CD4-positive, alpha-beta memory T cell (primary cell): ENCODE data around the gene RALA. TPM values are rescaled to one million over a fixed set of nuclear protein-coding genes. Genes with fewer than 3 reads are reported as not detected.

Source experiments
- CTCF ChIA-PET: fragments of 350-600 bp; sonication (Branson Sonifier 250); formaldehyde crosslinking; loops from one replicate; lab custom pipeline; 2021; ENCODE audit warnings: inconsistent platforms; ENCODE audit not compliant: partially characterized antibody; lab: Charles Lee
- POLR2A ChIA-PET: fragments of 350-600 bp; sonication (Branson Sonifier 250); formaldehyde crosslinking; loops from one replicate; lab custom pipeline; 2021; ENCODE audit not compliant: partially characterized antibody; lab: Charles Lee
- DNase-seq, 5 donors: peaks; one replicate each; pipeline versions ENCODE4 v3.0.0 to v3.0.0-alpha.2; 2020 to 2022; ENCODE audit warnings: mixed read lengths in 1 of 5
- H3K27ac ChIP-seq: one replicate; pipeline ENCODE4 v1.7.0; 2013; ENCODE audit warnings: low read depth, low read length
- H3K27me3 ChIP-seq: 2 replicates; pipeline ENCODE4 v1.7.0; 2013; ENCODE audit warnings: mild to moderate bottlenecking, low read length, moderate library complexity; ENCODE audit not compliant: insufficient read depth
- H3K36me3 ChIP-seq: 2 replicates; pipeline ENCODE4 v1.7.0; 2013; ENCODE audit warnings: mild to moderate bottlenecking, low read length, moderate library complexity; ENCODE audit not compliant: insufficient read depth
- H3K4me1 ChIP-seq: 2 replicates; pipeline ENCODE4 v1.7.0; 2013; ENCODE audit warnings: mild to moderate bottlenecking, low read length, moderate library complexity; ENCODE audit not compliant: insufficient read depth
- H3K4me3 ChIP-seq, 2 donors: one replicate each; pipeline ENCODE4 v1.7.0; 2013; ENCODE audit warnings: low read length in 2 of 2, mild to moderate bottlenecking in 1 of 2
- H3K9me3 ChIP-seq, 2 donors: one replicate each; pipeline ENCODE4 v1.7.0; 2013; ENCODE audit warnings: low read length in 2 of 2, control low read depth in 1 of 2; ENCODE audit not compliant: control insufficient read depth in 1 of 2
- H3K27ac Mint-ChIP-seq, 7 donors: one replicate each; pipeline ENCODE4 v1.8.0; 2020 to 2021; ENCODE audit warnings: mixed read lengths in 7 of 7, mild to moderate bottlenecking in 6 of 7, inconsistent platforms in 3 of 7, moderate library complexity in 3 of 7
- H3K27me3 Mint-ChIP-seq, 2 donors: one replicate each; pipeline ENCODE4 v1.8.0; 2020 to 2021; ENCODE audit warnings: mixed read lengths in 2 of 2
- H3K36me3 Mint-ChIP-seq, 2 donors: one replicate each; pipeline ENCODE4 v1.8.0; 2020 to 2021; ENCODE audit warnings: mixed read lengths in 2 of 2, inconsistent platforms in 1 of 2, mild to moderate bottlenecking in 1 of 2
- H3K4me1 Mint-ChIP-seq, 4 donors: one replicate each; pipeline ENCODE4 v1.8.0; 2020 to 2021; ENCODE audit warnings: mixed read lengths in 4 of 4, mild to moderate bottlenecking in 1 of 4
- H3K4me3 Mint-ChIP-seq, 8 donors: one replicate each; pipeline ENCODE4 v1.8.0; 2020 to 2021; ENCODE audit warnings: mixed read lengths in 8 of 8, mild to moderate bottlenecking in 7 of 8, moderate library complexity in 6 of 8, inconsistent platforms in 3 of 8
- H3K9me3 Mint-ChIP-seq, 8 donors: one replicate each; pipeline ENCODE4 v1.8.0; 2020 to 2021; ENCODE audit warnings: mixed read lengths in 8 of 8, mild to moderate bottlenecking in 5 of 8, inconsistent platforms in 3 of 8, moderate library complexity in 1 of 8
- intact Hi-C: fragments of 100-400 bp; cut with micrococcal nuclease; formaldehyde crosslinking; loops from one replicate; pipeline ENCODE4 v1.15.1; 2023
- polyA plus RNA-seq, 2 donors: library from polyadenylated mRNA; unstranded; fragments of 300-500 nt; fragmentation: Illumina TruSeq; gene quantifications; one replicate each; pipeline ENCODE4 v1.2.3, GENCODE V29; 2021
- total RNA-seq, 2 experiments: library from RNA; stranded (reverse); gene quantifications; one replicate each; pipeline ENCODE4 v1.2.3, GENCODE V29; 2021

Gene RALA
- total and polyA plus RNA-seq, 4 experiments from 2014 or later = 31.6 to 50.5 (median 47.0) TPM

DNA sequence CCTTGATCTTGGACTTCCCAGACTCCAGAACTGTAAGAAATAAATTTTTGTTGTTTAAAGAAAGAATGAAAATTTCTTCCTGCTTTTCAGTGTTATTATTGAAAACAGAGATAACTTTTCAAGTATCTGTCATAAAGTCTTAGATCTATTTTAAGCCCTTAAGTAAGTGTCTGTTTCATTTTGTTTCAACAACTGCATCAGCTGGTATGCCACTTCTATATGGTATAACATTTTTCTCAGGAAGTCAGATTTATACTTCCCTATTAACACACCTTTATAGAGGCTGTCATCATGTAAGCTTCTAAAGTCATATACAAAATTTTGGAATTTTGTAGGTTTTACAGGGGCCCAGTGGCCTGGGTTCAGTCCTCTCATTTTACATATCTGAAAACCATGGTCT lies 24.4 kb downstream of the RALA start:
- peaks cover 22 to 56% (median 32%) of the 10 kb centered on the region in 4 donors for H3K4me1 Mint-ChIP-seq
- H3K4me3 Mint-ChIP-seq = no peak overlapping the region
- no peaks in the 10 kb centered on the region for H3K9me3 Mint-ChIP-seq
- H3K27ac ChIP-seq = no peak overlapping the region
- H3K4me3 ChIP-seq = no peak overlapping the region
- no peaks in the 10 kb centered on the region for H3K27me3 ChIP-seq
- H3K27ac Mint-ChIP-seq = no peak overlapping the region
- ChIA-PET POLR2A (no interaction called here), CTCF (interaction anchor here (0.6 to 2.0 kb wide), 3 partner anchors 67 to 405 kb away, joined by 3 to 8 read pairs (median 3); no protein-coding TSS in a partner anchor)
- no peaks in the 10 kb centered on the region for H3K9me3 ChIP-seq
- H3K36me3 Mint-ChIP-seq = peaks cover 14 to 20% of the 10 kb centered on the region in 2 donors
- intact Hi-C loops = no loop called here
- no peak for DNase-seq
- H3K27me3 Mint-ChIP-seq = no peaks in the 10 kb centered on the region
- no peaks in the 10 kb centered on the region for H3K4me1 ChIP-seq
- no peaks in the 10 kb centered on the region for H3K36me3 ChIP-seq

DNA sequence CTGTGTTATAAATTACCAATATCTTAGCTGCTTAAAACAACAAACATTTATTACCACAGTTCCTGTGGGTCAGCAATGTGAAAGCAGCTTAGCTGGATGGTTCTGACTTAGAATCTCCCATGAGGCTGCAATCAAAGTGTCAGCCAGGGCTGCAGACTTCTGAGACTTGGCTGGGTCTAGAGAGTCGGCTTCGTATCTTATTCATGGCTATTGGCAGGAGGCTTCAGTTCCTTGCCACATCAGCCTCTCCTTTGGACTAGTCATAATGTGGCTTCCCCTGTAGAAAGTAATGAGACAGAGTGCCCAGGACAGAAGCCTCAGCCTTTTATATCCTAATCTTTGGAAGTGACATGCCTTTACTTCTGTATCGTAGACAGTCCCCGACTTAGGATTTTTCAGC lies 27.3 kb downstream of the RALA start:
- DNase-seq = no peak
- Mint-ChIP-seq H3K27ac (no peak overlapping the region), H3K36me3 (peaks cover 18 to 34% of the 10 kb centered on the region in 2 donors), H3K27me3 (no peaks in the 10 kb centered on the region), H3K9me3 (peaks cover 0 to 6% (median 0%) of the 10 kb centered on the region in 8 donors), H3K4me3 (no peak overlapping the region), H3K4me1 (peaks cover 15 to 41% (median 25%) of the 10 kb centered on the region in 4 donors)
- Histone ChIP-seq H3K36me3 (no peaks in the 10 kb centered on the region), H3K9me3 (no peaks in the 10 kb centered on the region), H3K27ac (no peak overlapping the region), H3K4me3 (no peak overlapping the region), H3K27me3 (no peaks in the 10 kb centered on the region), H3K4me1 (no peaks in the 10 kb centered on the region)
- ChIA-PET CTCF (interaction anchor here (0.6 kb wide), 1 partner anchor 347 kb away, joined by 4 read pairs; no protein-coding TSS in a partner anchor), POLR2A (interaction anchor here (0.8 kb wide), 1 partner anchor 24 kb away, joined by 3 read pairs; no protein-coding TSS in a partner anchor)
- intact Hi-C loops = no loop called here

DNA sequence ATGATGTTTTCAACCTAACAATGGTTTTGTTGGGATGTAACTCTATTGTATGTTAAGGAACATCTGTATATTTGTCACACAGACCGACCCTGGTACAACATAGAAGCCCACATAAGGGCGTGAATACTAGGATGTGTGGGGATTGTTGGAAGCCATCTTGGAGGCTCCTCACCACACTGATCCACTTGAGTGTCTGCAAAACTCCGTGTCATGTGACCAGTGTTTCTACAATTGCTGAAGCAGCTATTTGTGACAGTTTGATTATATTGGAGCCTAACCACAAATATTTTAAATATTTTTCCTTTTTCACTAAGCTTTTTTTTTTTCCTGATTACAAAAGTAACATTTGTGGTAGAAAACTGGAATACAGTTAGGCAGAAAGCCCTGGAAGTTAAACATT lies 27.9 kb downstream of the RALA start:
- Mint-ChIP-seq H3K27me3 (no peaks in the 10 kb centered on the region), H3K27ac (no peak overlapping the region), H3K36me3 (peaks cover 18 to 34% of the 10 kb centered on the region in 2 donors), H3K4me3 (no peak overlapping the region), H3K4me1 (peaks cover 16 to 36% (median 28%) of the 10 kb centered on the region in 4 donors), H3K9me3 (peaks cover 0 to 6% (median 0%) of the 10 kb centered on the region in 8 donors)
- Histone ChIP-seq H3K4me1 (no peaks in the 10 kb centered on the region), H3K27ac (no peak overlapping the region), H3K36me3 (no peaks in the 10 kb centered on the region), H3K9me3 (no peaks in the 10 kb centered on the region), H3K4me3 (no peak overlapping the region), H3K27me3 (no peaks in the 10 kb centered on the region)
- CTCF ChIA-PET = no interaction called here
- intact Hi-C loops = no loop called here
- POLR2A ChIA-PET = interaction anchor here (0.8 kb wide), 1 partner anchor 25 kb away, joined by 3 read pairs; no protein-coding TSS in a partner anchor
- no peak for DNase-seq

- no peak overlapping the region for H3K4me3 ChIP-seq
- CTCF ChIA-PET = no interaction called here
- POLR2A ChIA-PET = no interaction called here
- no peaks in the 10 kb centered on the region for H3K4me1 ChIP-seq
- peaks cover 22 to 31% of the 10 kb centered on the region in 2 donors for H3K36me3 Mint-ChIP-seq
- DNase-seq = no peak
- H3K36me3 ChIP-seq = no peaks in the 10 kb centered on the region
- peaks cover 11 to 23% (median 16%) of the 10 kb centered on the region in 4 donors for H3K4me1 Mint-ChIP-seq
- H3K27ac ChIP-seq = no peak overlapping the region
- intact Hi-C loops = no loop called here
- no peaks in the 10 kb centered on the region for H3K27me3 Mint-ChIP-seq
- peaks cover 0 to 11% (median 0%) of the 10 kb centered on the region in 8 donors for H3K9me3 Mint-ChIP-seq
- no peaks in the 10 kb centered on the region for H3K9me3 ChIP-seq
- H3K27me3 ChIP-seq = no peaks in the 10 kb centered on the region
- H3K27ac Mint-ChIP-seq = peak overlapping the region in 3 of 7 donors; percentile 36 to 64 (median 38)
- no peak overlapping the region for H3K4me3 Mint-ChIP-seq
Measured at GRCh38 chr7:39656415-39656814, 33.0 kb downstream of the RALA start.

- H3K27me3 Mint-ChIP-seq = no peaks in the 10 kb centered on the region
- no peak overlapping the region for H3K4me3 Mint-ChIP-seq
- peaks cover 16 to 46% (median 25%) of the 10 kb centered on the region in 4 donors for H3K4me1 Mint-ChIP-seq
- Histone ChIP-seq H3K36me3 (no peaks in the 10 kb centered on the region), H3K27me3 (no peaks in the 10 kb centered on the region), H3K4me1 (no peaks in the 10 kb centered on the region), H3K9me3 (no peaks in the 10 kb centered on the region), H3K27ac (no peak overlapping the region), H3K4me3 (no peak overlapping the region)
- H3K9me3 Mint-ChIP-seq = peaks cover 0 to 17% (median 2%) of the 10 kb centered on the region in 8 donors
- ChIA-PET CTCF (no interaction called here), POLR2A (no interaction called here)
- intact Hi-C loops = no loop called here
- no peak overlapping the region for H3K27ac Mint-ChIP-seq
- H3K36me3 Mint-ChIP-seq = peaks cover 38 to 49% of the 10 kb centered on the region in 2 donors
- no peak for DNase-seq
Measured at GRCh38 chr7:39659356-39660013, 36.1 kb downstream of the RALA start.

- Mint-ChIP-seq H3K4me1 (peaks cover 20 to 44% (median 23%) of the 10 kb centered on the region in 4 donors), H3K36me3 (peaks cover 37 to 53% of the 10 kb centered on the region in 2 donors)
- POLR2A ChIA-PET = no interaction called here
Measured at GRCh38 chr7:39661960-39662359, 38.6 kb downstream of the RALA start.

DNA sequence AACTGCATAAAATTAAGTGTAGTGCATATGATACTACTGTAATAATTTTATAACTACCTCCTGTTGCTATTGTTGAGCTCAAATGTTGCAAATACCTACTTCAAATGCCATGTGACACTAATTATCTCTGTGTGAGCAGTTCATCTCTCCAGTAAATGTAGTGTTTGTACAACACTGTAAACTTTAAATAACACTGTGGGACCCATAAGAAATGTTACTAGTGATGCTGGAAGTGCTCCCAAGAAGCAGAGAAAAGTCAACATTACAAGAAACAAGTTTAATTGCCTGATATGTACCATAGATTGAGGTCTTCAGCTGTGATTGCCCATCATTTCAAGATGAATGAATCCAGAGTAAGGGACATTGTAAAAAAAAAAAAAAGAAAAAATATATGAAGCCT lies 39.9 kb downstream of the RALA start:
- CTCF ChIA-PET = interaction anchor here (1.3 kb wide), 1 partner anchor 83 kb away, joined by 4 read pairs; no protein-coding TSS in a partner anchor
- H3K9me3 ChIP-seq = no peaks in the 10 kb centered on the region
- no peaks in the 10 kb centered on the region for H3K4me1 ChIP-seq
- no peak overlapping the region for H3K4me3 ChIP-seq
- H3K27me3 ChIP-seq = no peaks in the 10 kb centered on the region
- peaks cover 31 to 56% of the 10 kb centered on the region in 2 donors for H3K36me3 Mint-ChIP-seq
- H3K36me3 ChIP-seq = no peaks in the 10 kb centered on the region
- H3K4me3 Mint-ChIP-seq = no peak overlapping the region
- peaks cover 0 to 17% (median 2%) of the 10 kb centered on the region in 8 donors for H3K9me3 Mint-ChIP-seq
- POLR2A ChIA-PET = no interaction called here
- no peak overlapping the region for H3K27ac Mint-ChIP-seq
- no peak overlapping the region for H3K27ac ChIP-seq
- H3K4me1 Mint-ChIP-seq = peaks cover 22 to 43% (median 24%) of the 10 kb centered on the region in 4 donors
- no peaks in the 10 kb centered on the region for H3K27me3 Mint-ChIP-seq
- DNase-seq = no peak
- intact Hi-C loops = no loop called here

More at GRCh38 chr7:39661960-39662359, 38.6 kb downstream of the RALA start:
- Histone ChIP-seq H3K36me3 (no peaks in the 10 kb centered on the region), H3K27ac (no peak overlapping the region), H3K4me1 (no peaks in the 10 kb centered on the region), H3K27me3 (no peaks in the 10 kb centered on the region), H3K4me3 (no peak overlapping the region), H3K9me3 (no peaks in the 10 kb centered on the region)
- Mint-ChIP-seq H3K27me3 (no peaks in the 10 kb centered on the region), H3K27ac (no peak overlapping the region), H3K9me3 (peaks cover 0 to 17% (median 2%) of the 10 kb centered on the region in 8 donors), H3K4me3 (no peak overlapping the region)
- intact Hi-C loops = no loop called here
- no peak for DNase-seq
- CTCF ChIA-PET = no interaction called here
